Suprapubic skin (tissue), 4 donors: Measurements from ENCODE around the gene HSD17B8. TPM values are rescaled to one million over a fixed set of nuclear protein-coding genes. Genes with fewer than 3 reads are reported as not detected.
A peak's percentile ranks its signal among the peaks of the same experiment; 100 is the strongest.

Source experiments
- DNase-seq, 2 donors: peaks; one replicate each; pipeline ENCODE4 v3.0.0-alpha.2; 2019; ENCODE audit warnings: low spot score in 2 of 2
- H3K27ac ChIP-seq: fragments of 200-600 bp; sonication (generic); one replicate; pipeline ENCODE4 v1.5.1; 2019
- H3K27me3 ChIP-seq: fragments of 200-600 bp; sonication (generic); one replicate; pipeline ENCODE4 v1.5.1; 2019
- H3K36me3 ChIP-seq: fragments of 200-600 bp; sonication (generic); one replicate; pipeline ENCODE4 v1.5.1; 2019
- H3K4me1 ChIP-seq: fragments of 200-600 bp; sonication (generic); one replicate; pipeline ENCODE4 v1.5.1; 2019
- H3K4me3 ChIP-seq: fragments of 200-600 bp; sonication (generic); one replicate; pipeline ENCODE4 v1.5.1; 2019; ENCODE audit warnings: mild to moderate bottlenecking
- H3K9me3 ChIP-seq: fragments of 200-600 bp; sonication (generic); one replicate; pipeline ENCODE4 v1.5.1; 2019
- CTCF ChIP-seq, 2 donors: fragments of 200-600 bp in 1 of 2; fragments of 450-650 bp in 1 of 2; sonication (generic) in 1 of 2; IDR thresholded peaks; one replicate each; pipeline ENCODE4 v1.5.1; 2016 to 2019; ENCODE audit warnings: antibody characterized with exemption in 2 of 2, mild to moderate bottlenecking in 1 of 2, moderate library complexity in 1 of 2
- EP300 ChIP-seq: sonication (generic); formaldehyde crosslinking; IDR thresholded peaks from one replicate; pipeline ENCODE4 v1.6.1; 2017; ENCODE audit warnings: antibody characterized with exemption
- POLR2A ChIP-seq, 2 donors: fragments of 450-650 bp; IDR thresholded peaks; one replicate each; pipeline ENCODE4 v1.6.1; 2017; ENCODE audit warnings: antibody characterized with exemption in 2 of 2, mild to moderate bottlenecking in 2 of 2, moderate library complexity in 2 of 2
- POLR2AphosphoS5 ChIP-seq, 3 donors: sonication (generic); formaldehyde crosslinking; IDR thresholded peaks; one replicate each; pipeline ENCODE4 v1.6.1; 2017; ENCODE audit warnings: antibody characterized with exemption in 3 of 3
- WGBS: methylation state at CpG from one replicate; pipeline ENCODE4 v1.1.5; 2018; 5-methylcytosine and 5-hydroxymethylcytosine counted together
- total RNA-seq, 4 donors: library from RNA; depleted of rRNA; stranded (reverse); fragments of >200 nt; gene quantifications; one replicate each; pipeline ENCODE4 v1.1.0, GENCODE V29; 2016

HSD17B8 gene
- total RNA-seq, 4 donors from 2014 or later: 26.2 to 66.0 (median 50.5) TPM

GRCh38 chr6:33198853-33199436 lies 5.5 kb upstream of the HSD17B8 start:
- no peaks in the 10 kb centered on the region for H3K9me3 ChIP-seq
- TF ChIP-seq EP300 (no peak), CTCF (IDR thresholded peaks at IDR 0.05) (no peak), POLR2A (IDR thresholded peaks at IDR 0.05) (no peak), POLR2AphosphoS5 (IDR thresholded peaks at IDR 0.05) (no peak)
- 27% methylated on average over 3 of the region's 3 CpGs for WGBS
- DNase-seq: no peak
- peak overlapping the region; percentile 77 for H3K4me3 ChIP-seq
- peaks cover 47% of the 10 kb centered on the region for H3K36me3 ChIP-seq
- H3K4me1 ChIP-seq: peaks cover 50% of the 10 kb centered on the region
- no peak overlapping the region for H3K27ac ChIP-seq
- H3K27me3 ChIP-seq: no peaks in the 10 kb centered on the region

- Histone ChIP-seq H3K4me1 (peaks cover 56% of the 10 kb centered on the region), H3K27me3 (no peaks in the 10 kb centered on the region), H3K4me3 (peak overlapping the region; percentile 77), H3K36me3 (peaks cover 39% of the 10 kb centered on the region), H3K9me3 (no peaks in the 10 kb centered on the region), H3K27ac (peak overlapping the region; percentile 96)
- no peak for DNase-seq
- TF ChIP-seq EP300: no peak
- WGBS: 2% methylated on average over 25 of the region's 26 CpGs
These were observed 4.7 kb upstream of the HSD17B8 start for GRCh38 chr6:33199687-33200218.

GRCh38 chr6:33200219-33201146 lies 4.0 kb upstream of the HSD17B8 start, which contains the start of the genes RXRB and SLC39A7:
TSS of gene RXRB (minus strand) at chr6:33200665. CDS start at chr6:33200476, 189 bp downstream.
TSS of gene SLC39A7 (plus strand) at chr6:33200867. CDS start at chr6:33201246, 379 bp downstream.
- Histone ChIP-seq H3K27ac (peak within 1 kb of the TSS; percentile 96), H3K4me3 (peak within 1 kb of the TSS; percentile 77), H3K36me3 (peaks cover 32% of the 10 kb centered on the region), H3K9me3 (no peaks in the 10 kb centered on the region), H3K27me3 (no peaks in the 10 kb centered on the region), H3K4me1 (peaks cover 63% of the 10 kb centered on the region)
- TF ChIP-seq CTCF (IDR thresholded peaks at IDR 0.05) (no peak), POLR2AphosphoS5 (IDR thresholded peaks at IDR 0.05) (peak; percentile 52 to 67 (median 58)), POLR2A (IDR thresholded peaks at IDR 0.05) (peak; percentile 46 to 73), EP300 (no peak)
- DNase-seq: peak; percentile 100
- under 1% methylated on average over 50 of the region's 68 CpGs for WGBS

- H3K27ac ChIP-seq: peak overlapping the region; percentile 96
- no peaks in the 10 kb centered on the region for H3K9me3 ChIP-seq
- WGBS: 6% methylated on average over 14 of the region's 14 CpGs
- TF ChIP-seq POLR2AphosphoS5 (IDR thresholded peaks at IDR 0.05) (no peak), EP300 (no peak), CTCF (IDR thresholded peaks at IDR 0.05) (no peak), POLR2A (IDR thresholded peaks at IDR 0.05) (no peak)
- no peaks in the 10 kb centered on the region for H3K27me3 ChIP-seq
- peak overlapping the region; percentile 77 for H3K4me3 ChIP-seq
- H3K36me3 ChIP-seq: peaks cover 25% of the 10 kb centered on the region
- no peak for DNase-seq
- peaks cover 66% of the 10 kb centered on the region for H3K4me1 ChIP-seq
These were observed 3.3 kb upstream of the HSD17B8 start for GRCh38 chr6:33201147-33201545.

- 77% methylated on average over 6 of the region's 6 CpGs for WGBS
These were observed 2.5 kb upstream of the HSD17B8 start for GRCh38 chr6:33201935-33202334.

More at GRCh38 chr6:33201935-33202334, 2.5 kb upstream of the HSD17B8 start:
- H3K9me3 ChIP-seq: no peaks in the 10 kb centered on the region
- peak overlapping the region; percentile 77 for H3K4me3 ChIP-seq
- H3K36me3 ChIP-seq: peaks cover 20% of the 10 kb centered on the region
- no peak overlapping the region for H3K27ac ChIP-seq
- peak in 1 of 2 donors; percentile 34 for DNase-seq
- H3K4me1 ChIP-seq: peaks cover 69% of the 10 kb centered on the region
- TF ChIP-seq CTCF (IDR thresholded peaks at IDR 0.05): no peak
- no peak for TF ChIP-seq POLR2AphosphoS5 (IDR thresholded peaks at IDR 0.05)
- no peak for TF ChIP-seq POLR2A (IDR thresholded peaks at IDR 0.05)
- TF ChIP-seq EP300: no peak
- no peaks in the 10 kb centered on the region for H3K27me3 ChIP-seq
